ENCODE results near the gene GMDS. TPM values are rescaled to one million over a fixed set of nuclear protein-coding genes. Genes with fewer than 3 reads are reported as not detected.

The GMDS gene
- total RNA-seq, 1 donor from 2014 or later: 30.1 TPM

GRCh38 chr6:2208468-2208867 is 36.9 kb downstream of the GMDS start:
- TF ChIP-seq CTCF (IDR thresholded peaks at IDR 0.05): no peak
- Mint-ChIP-seq H3K4me1 (no peaks in the 10 kb centered on the region), H3K27ac (no peak overlapping the region), H3K9me3 (no peaks in the 10 kb centered on the region), H3K4me3 (no peak overlapping the region), H3K36me3 (ENCODE audit: low read depth) (no peaks in the 10 kb centered on the region), H3K27me3 (no peaks in the 10 kb centered on the region)
- intact Hi-C loops (cut with micrococcal nuclease): loop anchor here (5.0 kb wide), 1 partner anchor 489 kb away; no protein-coding TSS in a partner anchor
- DNase-seq: no peak
- ChIA-PET POLR2A (interaction anchor here (0.6 kb wide), 1 partner anchor 43 kb away, joined by 8 read pairs; no protein-coding TSS in a partner anchor), CTCF (interaction anchor here (0.6 to 3.6 kb wide), 7 partner anchors 16 to 845 kb away, joined by 3 to 24 read pairs (median 5); no protein-coding TSS in a partner anchor)
- ATAC-seq (ENCODE audit: low read depth): no peak

GRCh38 chr6:2205396-2205795 is 40.0 kb downstream of the GMDS start:
- Mint-ChIP-seq H3K4me3 (no peak overlapping the region), H3K4me1 (no peaks in the 10 kb centered on the region), H3K36me3 (ENCODE audit: low read depth) (no peaks in the 10 kb centered on the region), H3K27ac (no peak overlapping the region), H3K27me3 (no peaks in the 10 kb centered on the region), H3K9me3 (no peaks in the 10 kb centered on the region)
- ChIA-PET POLR2A (no interaction called here), CTCF (interaction anchor here (0.6 kb wide), 1 partner anchor 45 kb away, joined by 5 read pairs; no protein-coding TSS in a partner anchor)
- no peak for ATAC-seq (ENCODE audit: low read depth)
- no peak for TF ChIP-seq CTCF (IDR thresholded peaks at IDR 0.05)
- no peak for DNase-seq
- intact Hi-C loops (cut with micrococcal nuclease): loop anchor here (5.0 kb wide), 1 partner anchor 492 kb away; no protein-coding TSS in a partner anchor

- Mint-ChIP-seq H3K36me3 (ENCODE audit: low read depth) (no peaks in the 10 kb centered on the region), H3K9me3 (no peaks in the 10 kb centered on the region), H3K4me3 (no peak overlapping the region), H3K4me1 (no peaks in the 10 kb centered on the region), H3K27ac (no peak overlapping the region), H3K27me3 (no peaks in the 10 kb centered on the region)
- intact Hi-C loops (cut with micrococcal nuclease): no loop called here
- no peak for ATAC-seq (ENCODE audit: low read depth)
- CTCF ChIA-PET: no interaction called here
- DNase-seq: no peak
- no peak for TF ChIP-seq CTCF (IDR thresholded peaks at IDR 0.05)
- POLR2A ChIA-PET: interaction anchor here (0.6 kb wide), 1 partner anchor 36 kb away, joined by 3 read pairs; no protein-coding TSS in a partner anchor
Observed at GRCh38 chr6:2204272-2204671, 41.1 kb downstream of the GMDS start.

- Mint-ChIP-seq H3K4me1 (no peaks in the 10 kb centered on the region), H3K36me3 (ENCODE audit: low read depth) (no peaks in the 10 kb centered on the region), H3K27me3 (no peaks in the 10 kb centered on the region), H3K9me3 (no peaks in the 10 kb centered on the region), H3K4me3 (no peak overlapping the region), H3K27ac (no peak overlapping the region)
- ATAC-seq (ENCODE audit: low read depth) (no peak), DNase-seq (no peak)
- TF ChIP-seq CTCF (IDR thresholded peaks at IDR 0.05): no peak
- CTCF ChIA-PET: no interaction called here
- intact Hi-C loops (cut with micrococcal nuclease): no loop called here
- POLR2A ChIA-PET: no interaction called here
Observed at GRCh38 chr6:2203264-2203663, 42.1 kb downstream of the GMDS start.

- no peak for TF ChIP-seq CTCF (IDR thresholded peaks at IDR 0.05)
- no peak for ATAC-seq (ENCODE audit: low read depth)
- intact Hi-C loops (cut with micrococcal nuclease): loop anchor here (2.0 to 5.0 kb wide), 4 partner anchors 71 to 434 kb away; no protein-coding TSS in a partner anchor
Observed at GRCh38 chr6:2197984-2198383, 47.4 kb downstream of the GMDS start.

More at GRCh38 chr6:2197984-2198383, 47.4 kb downstream of the GMDS start:
- Mint-ChIP-seq H3K9me3 (no peaks in the 10 kb centered on the region), H3K4me3 (no peak overlapping the region), H3K27ac (no peak overlapping the region), H3K4me1 (no peaks in the 10 kb centered on the region), H3K27me3 (no peaks in the 10 kb centered on the region), H3K36me3 (ENCODE audit: low read depth) (no peaks in the 10 kb centered on the region)
- CTCF ChIA-PET: interaction anchor here (1.8 to 2.4 kb wide), 2 partner anchors 436 to 601 kb away, joined by 5 to 15 read pairs; no protein-coding TSS in a partner anchor
- POLR2A ChIA-PET: no interaction called here
- no peak for DNase-seq
